GM12801 (cell line): ENCODE results near the gene BACH2.

ENCODE experiments used
- CTCF ChIP-seq: IDR thresholded peaks from one replicate; pipeline ENCODE4 v1.5.1; 2011; ENCODE audit warnings: control low read depth; ENCODE audit not compliant: insufficient read length; ENCODE audit errors: extremely low read depth

BACH2 gene

GRCh38 chr6:90151576-90152422 lies 144.8 kb downstream of the BACH2 start:
- no peak for TF ChIP-seq CTCF

DNA sequence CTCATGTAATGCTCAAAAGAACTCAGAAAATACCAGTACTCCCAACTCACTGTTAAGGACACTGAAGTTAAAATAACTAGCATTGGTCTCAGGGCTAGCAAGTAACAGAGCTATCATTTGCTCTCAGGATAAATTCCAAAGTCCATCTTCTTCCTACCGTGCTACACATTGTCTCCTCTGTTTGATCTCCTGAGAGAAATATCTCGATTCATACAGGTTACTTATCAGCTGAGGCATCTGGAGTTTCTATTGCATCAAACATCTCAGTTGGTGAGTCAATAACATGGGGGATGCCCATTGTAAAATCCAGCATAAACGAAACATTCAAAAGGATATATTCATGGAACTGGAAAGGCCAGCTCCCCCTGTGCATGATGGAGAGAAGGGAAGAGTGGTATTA lies 147.4 kb downstream of the BACH2 start:
- no peak for TF ChIP-seq CTCF

GRCh38 chr6:90148867-90149266 lies 147.8 kb downstream of the BACH2 start:
- TF ChIP-seq CTCF: no peak

- TF ChIP-seq CTCF: no peak
Measured at GRCh38 chr6:90146921-90147649, 149.6 kb downstream of the BACH2 start.

DNA sequence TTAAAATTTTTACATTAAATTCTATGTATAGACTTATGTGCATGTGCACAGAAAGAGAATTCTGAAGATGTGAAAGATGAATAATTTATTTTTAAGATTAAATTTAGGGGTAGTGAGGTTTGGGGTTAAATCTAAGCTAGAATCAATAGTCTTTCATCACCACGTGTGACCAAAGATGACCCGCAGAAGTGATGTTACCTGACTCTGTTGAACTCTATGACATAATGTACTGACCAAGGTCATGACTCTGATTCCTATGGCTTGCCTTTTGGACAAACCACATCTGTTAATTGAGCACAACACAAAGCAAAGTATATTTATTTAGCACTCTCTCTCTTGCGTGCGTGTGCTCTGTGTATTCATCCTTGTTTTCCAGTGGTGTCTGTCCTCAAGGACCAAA lies 150.6 kb downstream of the BACH2 start:
- no peak for TF ChIP-seq CTCF

- TF ChIP-seq CTCF: no peak
Measured at GRCh38 chr6:90144928-90145555, 151.6 kb downstream of the BACH2 start.

DNA sequence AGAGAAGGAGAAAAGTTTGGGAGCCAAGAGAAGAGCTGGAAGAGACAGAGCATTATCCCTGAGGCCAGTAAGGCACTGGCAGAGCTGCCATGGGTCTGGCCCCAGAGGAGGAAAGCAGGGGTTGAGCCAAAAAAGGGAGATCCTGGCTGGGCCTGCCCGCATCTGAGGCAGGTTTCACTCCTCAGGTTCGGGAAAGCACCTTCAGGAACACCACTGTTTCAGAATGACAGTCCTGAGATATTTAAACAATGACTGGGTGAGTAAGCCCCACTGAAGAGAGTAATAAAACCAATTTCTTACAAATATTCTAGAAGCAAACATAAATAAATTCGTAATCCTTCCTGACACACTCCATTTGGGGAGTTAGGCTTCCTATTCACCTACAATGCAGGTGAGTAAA lies 152.2 kb downstream of the BACH2 start:
- TF ChIP-seq CTCF: no peak
